NCI-H748 (cell line): ENCODE data around the gene GALNT9.
A peak's percentile ranks its signal among the peaks of the same experiment; 100 is the strongest.

Source experiments
- DNase-seq: peaks from one replicate; lab custom pipeline; 2025; ENCODE audit not compliant: unreplicated experiment; lab: John Stamatoyannopoulos, UW

Gene GALNT9

GRCh38 chr12:132218527-132218875 lies 110.9 kb downstream of the GALNT9 start:
- peak; percentile 76 for DNase-seq

- DNase-seq, result no peak
Observed at GRCh38 chr12:132217800-132218526, 111.4 kb downstream of the GALNT9 start.

GRCh38 chr12:132217371-132217770 lies 112.0 kb downstream of the GALNT9 start:
- no peak for DNase-seq

- no peak for DNase-seq
Observed at GRCh38 chr12:132216354-132216987, 112.9 kb downstream of the GALNT9 start.

GRCh38 chr12:132215299-132215989 lies 113.9 kb downstream of the GALNT9 start:
- DNase-seq, result no peak

- DNase-seq, result no peak
Observed at GRCh38 chr12:132214891-132215290, 114.5 kb downstream of the GALNT9 start.

- no peak for DNase-seq
Observed at GRCh38 chr12:132214161-132214476, 115.3 kb downstream of the GALNT9 start.

- no peak for DNase-seq
Observed at GRCh38 chr12:132213359-132214160, 115.8 kb downstream of the GALNT9 start.

- no peak for DNase-seq
Observed at GRCh38 chr12:132211816-132212215, 117.6 kb downstream of the GALNT9 start.

- DNase-seq, result no peak
Observed at GRCh38 chr12:132211326-132211725, 118.1 kb downstream of the GALNT9 start.

GRCh38 chr12:132210223-132211055 lies 119.0 kb downstream of the GALNT9 start:
- DNase-seq, result no peak

- no peak for DNase-seq
Observed at GRCh38 chr12:132209619-132210222, 119.7 kb downstream of the GALNT9 start.

GRCh38 chr12:132208153-132208823 lies 121.1 kb downstream of the GALNT9 start:
- no peak for DNase-seq

GRCh38 chr12:132207083-132207775 lies 122.2 kb downstream of the GALNT9 start:
- no peak for DNase-seq

- no peak for DNase-seq
Observed at GRCh38 chr12:132206046-132206434, 123.3 kb downstream of the GALNT9 start.

- peak; percentile 23 for DNase-seq
Observed at GRCh38 chr12:132205271-132206045, 123.9 kb downstream of the GALNT9 start.

GRCh38 chr12:132204793-132205270 lies 124.6 kb downstream of the GALNT9 start:
- DNase-seq, result no peak
